ENCODE results near the gene UMODL1.
"Not testable (repeated sequence)": the region's sequence is repeated elsewhere in the genome, so short reads cannot be mapped to it uniquely, and the experiment has no call there.

The UMODL1 gene

GRCh38 chr21:42078247-42079007 lies 7.3 kb downstream of the UMODL1 start:
- not testable (repeated sequence) for DNase-seq

- no peak for DNase-seq
Observed at GRCh38 chr21:42079008-42079938, 8.2 kb downstream of the UMODL1 start.

GRCh38 chr21:42079939-42080787 lies 9.0 kb downstream of the UMODL1 start:
- DNase-seq: peak in 1 of 58 donors; percentile 22

- peak in 2 of 58 donors; percentile 7 to 39 for DNase-seq
Observed at GRCh38 chr21:42080788-42081083, 9.6 kb downstream of the UMODL1 start.

- peak in 6 of 58 donors; percentile 17 to 65 (median 32) for DNase-seq
Observed at GRCh38 chr21:42081138-42081537, 10.0 kb downstream of the UMODL1 start.

GRCh38 chr21:42081931-42082381 lies 10.8 kb downstream of the UMODL1 start:
- DNase-seq: peak in 2 of 58 donors; percentile 52 to 64

- no peak for DNase-seq
Observed at GRCh38 chr21:42082501-42083360, 11.6 kb downstream of the UMODL1 start.

GRCh38 chr21:42083361-42083690 lies 12.2 kb downstream of the UMODL1 start:
- DNase-seq: no peak

- DNase-seq: no peak
Observed at GRCh38 chr21:42084079-42084478, 13.0 kb downstream of the UMODL1 start.

- DNase-seq: no peak
Observed at GRCh38 chr21:42085246-42086077, 14.3 kb downstream of the UMODL1 start.

GRCh38 chr21:42086969-42087368 lies 15.9 kb downstream of the UMODL1 start:
- no peak for DNase-seq

GRCh38 chr21:42088148-42088547 lies 17.0 kb downstream of the UMODL1 start:
- no peak for DNase-seq

GRCh38 chr21:42088658-42089057 lies 17.5 kb downstream of the UMODL1 start:
- no peak for DNase-seq

- DNase-seq: peak in 1 of 58 donors; percentile 36
Observed at GRCh38 chr21:42089093-42089631, 18.0 kb downstream of the UMODL1 start.

- no peak for DNase-seq
Observed at GRCh38 chr21:42089665-42090310, 18.7 kb downstream of the UMODL1 start.

- DNase-seq: no peak
Observed at GRCh38 chr21:42091899-42092508, 20.9 kb downstream of the UMODL1 start.

- DNase-seq: no peak
Observed at GRCh38 chr21:42092771-42093170, 21.7 kb downstream of the UMODL1 start.

- DNase-seq: no peak
Observed at GRCh38 chr21:42093186-42093585, 22.1 kb downstream of the UMODL1 start.

Data from anterior cingulate cortex (tissue), 58 donors.